ENCODE results near the gene KLK1. TPM values are rescaled to one million over a fixed set of nuclear protein-coding genes. Genes with fewer than 3 reads are reported as not detected.

Gene KLK1
- total RNA-seq, 1 donor from 2014 or later = 5.0 TPM

GRCh38 chr19:50797429-50797780 lies 26.2 kb downstream of the KLK1 start:
- no peak for DNase-seq (ENCODE audit: low read depth)
- TF ChIP-seq, protein P1, sequence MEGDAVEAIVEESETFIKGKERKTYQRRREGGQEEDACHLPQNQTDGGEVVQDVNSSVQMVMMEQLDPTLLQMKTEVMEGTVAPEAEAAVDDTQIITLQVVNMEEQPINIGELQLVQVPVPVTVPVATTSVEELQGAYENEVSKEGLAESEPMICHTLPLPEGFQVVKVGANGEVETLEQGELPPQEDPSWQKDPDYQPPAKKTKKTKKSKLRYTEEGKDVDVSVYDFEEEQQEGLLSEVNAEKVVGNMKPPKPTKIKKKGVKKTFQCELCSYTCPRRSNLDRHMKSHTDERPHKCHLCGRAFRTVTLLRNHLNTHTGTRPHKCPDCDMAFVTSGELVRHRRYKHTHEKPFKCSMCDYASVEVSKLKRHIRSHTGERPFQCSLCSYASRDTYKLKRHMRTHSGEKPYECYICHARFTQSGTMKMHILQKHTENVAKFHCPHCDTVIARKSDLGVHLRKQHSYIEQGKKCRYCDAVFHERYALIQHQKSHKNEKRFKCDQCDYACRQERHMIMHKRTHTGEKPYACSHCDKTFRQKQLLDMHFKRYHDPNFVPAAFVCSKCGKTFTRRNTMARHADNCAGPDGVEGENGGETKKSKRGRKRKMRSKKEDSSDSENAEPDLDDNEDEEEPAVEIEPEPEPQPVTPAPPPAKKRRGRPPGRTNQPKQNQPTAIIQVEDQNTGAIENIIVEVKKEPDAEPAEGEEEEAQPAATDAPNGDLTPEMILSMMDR (conservative IDR thresholded peaks at IDR 0.05; ENCODE audit: low read depth, low read length) = no peak

DNA sequence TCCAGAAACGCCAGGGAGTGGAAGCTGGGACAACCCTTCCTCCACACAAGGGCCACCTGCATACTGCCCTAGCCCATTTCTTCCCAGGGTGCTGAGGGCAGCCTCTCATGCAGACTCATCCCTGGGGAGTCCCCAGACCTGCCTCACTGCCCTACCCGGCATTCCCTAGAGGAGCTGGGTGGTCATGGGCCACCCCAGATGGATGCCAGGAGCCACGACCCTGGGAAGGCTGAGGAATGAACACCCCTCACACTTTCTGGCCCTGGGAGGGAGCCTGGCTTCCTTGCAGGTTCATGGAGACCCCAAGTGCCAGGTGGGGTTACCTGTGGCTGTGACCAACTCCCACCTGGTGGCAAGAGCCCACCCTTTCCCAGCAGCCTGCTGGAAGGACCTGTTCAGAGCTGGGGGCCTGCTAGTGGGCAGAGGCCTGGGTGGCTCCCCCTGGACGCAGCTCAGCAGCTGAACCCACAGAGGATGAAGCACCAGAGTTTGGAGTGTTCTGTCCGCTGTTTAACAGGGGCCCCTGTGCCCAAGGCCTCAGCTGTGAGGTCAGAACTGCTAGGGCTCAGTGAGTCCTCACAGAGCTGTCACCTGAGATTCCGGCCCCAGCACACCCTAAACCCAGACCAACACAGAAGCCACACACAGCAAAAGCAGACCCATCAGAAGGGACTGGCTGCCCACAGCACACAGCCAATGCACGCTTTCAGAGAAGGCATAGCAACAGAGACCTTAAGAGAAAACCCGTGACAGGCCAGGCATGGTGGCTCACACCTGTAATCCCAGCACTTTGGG lies 26.8 kb downstream of the KLK1 start:
- TF ChIP-seq, protein P1 (conservative IDR thresholded peaks at IDR 0.05; ENCODE audit: low read depth, low read length) = no peak
- no peak for DNase-seq (ENCODE audit: low read depth)
- H3K4me3 ChIP-seq (ENCODE audit: low read depth, low read length) = no peak overlapping the region

More at GRCh38 chr19:50797429-50797780, 26.2 kb downstream of the KLK1 start:
- no peak overlapping the region for H3K4me3 ChIP-seq (ENCODE audit: low read depth, low read length)

- no peak for DNase-seq (ENCODE audit: low read depth)
- no peak overlapping the region for H3K4me3 ChIP-seq (ENCODE audit: low read depth, low read length)
- TF ChIP-seq, protein P1 (conservative IDR thresholded peaks at IDR 0.05; ENCODE audit: low read depth, low read length) = no peak
These were observed 27.4 kb downstream of the KLK1 start for GRCh38 chr19:50796128-50796633.

- H3K4me3 ChIP-seq (ENCODE audit: low read depth, low read length) = no peak overlapping the region
- TF ChIP-seq, protein P1 (conservative IDR thresholded peaks at IDR 0.05; ENCODE audit: low read depth, low read length) = no peak
- no peak for DNase-seq (ENCODE audit: low read depth)
These were observed 27.9 kb downstream of the KLK1 start for GRCh38 chr19:50795664-50796073.

DNA sequence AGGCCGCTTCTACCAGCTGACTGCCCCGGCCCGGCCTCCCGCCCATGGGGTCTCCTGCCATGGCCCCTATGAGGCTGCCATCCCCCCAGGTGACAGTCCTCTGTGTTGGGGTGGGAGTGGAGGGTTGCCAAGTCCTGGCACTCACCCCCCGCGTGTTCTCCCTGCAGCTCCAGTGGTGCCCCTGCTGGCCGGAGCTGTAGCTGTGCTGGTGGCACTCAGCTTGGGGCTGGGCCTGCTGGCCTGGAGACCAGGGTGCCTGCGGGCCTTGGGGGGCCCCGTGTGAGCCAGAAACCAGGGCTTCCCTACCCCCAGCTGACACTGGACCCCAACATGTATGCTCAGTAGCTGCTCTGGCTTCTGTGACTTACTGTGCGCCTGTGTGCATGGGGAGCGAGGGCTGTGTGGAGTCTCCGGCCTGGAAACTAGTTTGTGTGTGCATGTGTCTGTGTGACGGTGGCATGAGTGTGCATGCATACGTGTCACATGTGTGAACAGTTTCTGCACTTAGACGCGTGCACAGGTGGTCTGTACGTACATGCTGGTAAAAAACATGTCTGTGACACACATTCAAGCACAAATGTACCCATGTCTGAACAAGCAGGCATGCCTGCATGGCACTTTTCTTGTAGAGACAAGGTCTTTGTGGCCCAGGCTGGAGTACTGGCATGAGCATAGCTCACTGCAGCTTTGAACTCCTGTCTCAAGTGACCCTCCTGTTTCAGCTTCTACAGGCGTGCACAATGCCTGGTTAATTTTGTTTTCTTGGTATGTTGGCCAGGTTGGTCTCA lies 28.5 kb downstream of the KLK1 start:
- no peak for DNase-seq (ENCODE audit: low read depth)
- TF ChIP-seq, protein P1 (conservative IDR thresholded peaks at IDR 0.05; ENCODE audit: low read depth, low read length) = peak; percentile 22
- no peak overlapping the region for H3K4me3 ChIP-seq (ENCODE audit: low read depth, low read length)

DNA sequence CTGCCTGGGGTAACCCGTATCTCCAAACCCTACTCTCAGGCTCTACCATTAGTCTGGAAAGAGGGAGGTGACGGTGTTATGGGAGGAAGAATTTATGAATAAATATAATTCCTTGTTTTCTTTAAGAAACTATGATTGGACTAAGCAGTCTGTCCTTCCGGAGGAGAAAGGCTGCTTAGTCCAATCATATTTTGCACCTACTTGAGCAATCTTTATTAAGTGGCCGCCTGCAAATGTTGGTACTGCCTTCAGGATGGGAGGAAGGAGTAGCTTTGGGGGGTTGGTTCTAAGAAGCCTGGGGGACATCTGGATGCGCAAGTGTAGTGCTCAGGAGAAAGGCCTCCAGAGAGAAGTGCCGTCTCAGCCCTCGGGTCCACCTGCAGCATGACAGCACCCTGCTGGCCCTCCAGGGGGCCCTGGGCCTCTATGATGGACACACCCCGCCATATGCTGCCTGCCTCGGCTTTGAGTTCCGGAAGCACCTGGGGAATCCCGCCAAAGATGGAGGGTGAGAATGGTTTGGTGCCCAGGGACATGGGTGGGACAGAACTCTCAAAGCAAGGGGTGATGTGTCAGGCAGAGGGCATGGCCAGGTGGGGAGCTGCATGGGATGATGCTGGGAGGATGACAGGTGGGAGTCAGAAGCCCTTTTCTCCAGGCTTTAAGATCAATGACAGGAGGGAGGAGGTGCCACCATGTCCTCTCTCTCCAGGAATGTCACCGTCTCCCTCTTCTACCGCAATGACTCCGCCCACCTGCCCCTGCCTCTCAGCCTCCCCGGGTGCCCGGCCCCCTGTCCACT lies 29.3 kb downstream of the KLK1 start:
- DNase-seq (ENCODE audit: low read depth) = no peak
- TF ChIP-seq, protein P1 (conservative IDR thresholded peaks at IDR 0.05; ENCODE audit: low read depth, low read length) = peak; percentile 24
- no peak overlapping the region for H3K4me3 ChIP-seq (ENCODE audit: low read depth, low read length)
